ENCODE results near the gene MAGEB1.

MAGEB1 gene

GRCh38 chrX:30261012-30261411 is 14.1 kb downstream of the MAGEB1 start:
- H3K27ac ChIP-seq (replicated peaks) = no peak overlapping the region
- H3K4me3 ChIP-seq (replicated peaks; ENCODE audit: insufficient read depth, low read length) = no peak overlapping the region
- no peaks in the 10 kb centered on the region for H3K27me3 ChIP-seq (ENCODE audit: insufficient read depth, poor library complexity, severe bottlenecking)
- TF ChIP-seq SPI1 (IDR thresholded peaks at IDR 0.05; ENCODE audit: borderline replicate concordance, low read depth) (no peak), POLR2AphosphoS5 (IDR thresholded peaks at IDR 0.05; ENCODE audit: low read depth) (no peak), GABPA (IDR thresholded peaks at IDR 0.05; ENCODE audit: low read depth) (no peak), REST (IDR thresholded peaks at IDR 0.05; ENCODE audit: insufficient replicate concordance, low read depth) (no peak)
- TF ChIP-seq, protein P1, sequence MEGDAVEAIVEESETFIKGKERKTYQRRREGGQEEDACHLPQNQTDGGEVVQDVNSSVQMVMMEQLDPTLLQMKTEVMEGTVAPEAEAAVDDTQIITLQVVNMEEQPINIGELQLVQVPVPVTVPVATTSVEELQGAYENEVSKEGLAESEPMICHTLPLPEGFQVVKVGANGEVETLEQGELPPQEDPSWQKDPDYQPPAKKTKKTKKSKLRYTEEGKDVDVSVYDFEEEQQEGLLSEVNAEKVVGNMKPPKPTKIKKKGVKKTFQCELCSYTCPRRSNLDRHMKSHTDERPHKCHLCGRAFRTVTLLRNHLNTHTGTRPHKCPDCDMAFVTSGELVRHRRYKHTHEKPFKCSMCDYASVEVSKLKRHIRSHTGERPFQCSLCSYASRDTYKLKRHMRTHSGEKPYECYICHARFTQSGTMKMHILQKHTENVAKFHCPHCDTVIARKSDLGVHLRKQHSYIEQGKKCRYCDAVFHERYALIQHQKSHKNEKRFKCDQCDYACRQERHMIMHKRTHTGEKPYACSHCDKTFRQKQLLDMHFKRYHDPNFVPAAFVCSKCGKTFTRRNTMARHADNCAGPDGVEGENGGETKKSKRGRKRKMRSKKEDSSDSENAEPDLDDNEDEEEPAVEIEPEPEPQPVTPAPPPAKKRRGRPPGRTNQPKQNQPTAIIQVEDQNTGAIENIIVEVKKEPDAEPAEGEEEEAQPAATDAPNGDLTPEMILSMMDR (IDR thresholded peaks at IDR 0.05; ENCODE audit: insufficient read depth, low read length) = no peak
- no peak for DNase-seq (ENCODE audit: low read depth in 1 of 2, low spot score in 1 of 2)

DNA sequence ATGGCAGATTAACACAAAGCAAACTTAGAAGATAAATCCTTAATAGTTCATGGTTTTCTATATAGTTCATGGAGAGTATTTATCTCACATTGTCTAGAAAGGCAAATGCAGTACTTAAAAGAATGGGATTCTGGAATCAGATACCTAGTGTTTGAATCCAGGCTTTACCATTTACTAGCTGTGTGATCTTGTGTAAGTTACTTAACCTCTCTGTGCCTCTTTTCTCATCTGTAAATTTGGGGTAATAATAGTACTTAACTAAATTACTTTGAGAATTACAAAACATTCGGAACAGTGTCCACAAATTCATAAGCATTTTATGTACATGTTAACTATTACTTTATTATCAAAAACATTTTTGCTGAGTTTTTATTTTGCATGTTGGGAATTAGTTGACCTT is 15.8 kb downstream of the MAGEB1 start:
- TF ChIP-seq SPI1 (IDR thresholded peaks at IDR 0.05; ENCODE audit: borderline replicate concordance, low read depth) = no peak
- TF ChIP-seq GABPA (IDR thresholded peaks at IDR 0.05; ENCODE audit: low read depth) = no peak
- no peak for TF ChIP-seq POLR2AphosphoS5 (IDR thresholded peaks at IDR 0.05; ENCODE audit: low read depth)
- TF ChIP-seq REST (IDR thresholded peaks at IDR 0.05; ENCODE audit: insufficient replicate concordance, low read depth) = no peak
- TF ChIP-seq, protein P1 (IDR thresholded peaks at IDR 0.05; ENCODE audit: insufficient read depth, low read length) = no peak
- no peaks in the 10 kb centered on the region for H3K27me3 ChIP-seq (ENCODE audit: insufficient read depth, poor library complexity, severe bottlenecking)
- no peak for DNase-seq (ENCODE audit: low read depth in 1 of 2, low spot score in 1 of 2)
- no peak overlapping the region for H3K27ac ChIP-seq (replicated peaks)
- no peak overlapping the region for H3K4me3 ChIP-seq (replicated peaks; ENCODE audit: insufficient read depth, low read length)

DNA sequence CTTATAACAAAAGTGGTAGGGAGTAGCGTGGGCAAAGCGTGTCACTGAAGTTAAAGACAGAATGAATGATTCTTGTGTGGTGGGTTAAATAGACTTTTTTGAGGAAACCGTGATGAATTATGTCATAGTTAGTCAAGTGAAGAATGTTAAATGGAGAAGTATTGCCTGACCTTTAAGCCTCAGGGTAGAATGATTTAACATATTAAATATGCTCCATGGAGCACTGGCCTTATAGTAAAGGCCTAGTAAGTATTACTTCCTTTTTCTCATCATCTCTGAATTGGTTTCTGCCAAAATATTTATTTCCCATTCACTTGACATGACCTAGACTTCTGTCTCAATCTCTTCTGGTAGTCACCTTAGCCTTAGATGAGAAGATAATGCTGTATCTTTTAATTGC is 23.7 kb downstream of the MAGEB1 start:
- no peak for DNase-seq (ENCODE audit: low read depth in 1 of 2, low spot score in 1 of 2)
- H3K27me3 ChIP-seq (ENCODE audit: insufficient read depth, poor library complexity, severe bottlenecking) = peaks cover 2% of the 10 kb centered on the region
- no peak for TF ChIP-seq GABPA (IDR thresholded peaks at IDR 0.05; ENCODE audit: low read depth)
- no peak for TF ChIP-seq POLR2AphosphoS5 (IDR thresholded peaks at IDR 0.05; ENCODE audit: low read depth)
- TF ChIP-seq REST (IDR thresholded peaks at IDR 0.05; ENCODE audit: insufficient replicate concordance, low read depth) = no peak
- TF ChIP-seq, protein P1 (IDR thresholded peaks at IDR 0.05; ENCODE audit: insufficient read depth, low read length) = no peak
- TF ChIP-seq SPI1 (IDR thresholded peaks at IDR 0.05; ENCODE audit: borderline replicate concordance, low read depth) = no peak
- H3K27ac ChIP-seq (replicated peaks) = no peak overlapping the region
- H3K4me3 ChIP-seq (replicated peaks; ENCODE audit: insufficient read depth, low read length) = no peak overlapping the region
